GM03348 (cell line): ENCODE data around the gene SPRYD3.
"Not testable (repeated sequence)": the region's sequence is repeated elsewhere in the genome, so short reads cannot be mapped to it uniquely, and the experiment has no call there.

ENCODE experiments used
- DNase-seq: peaks from one replicate; pipeline ENCODE4 v3.0.0; 2012; ENCODE audit warnings: low spot score

The SPRYD3 gene

GRCh38 chr12:53051881-53052412 lies 27.2 kb downstream of the SPRYD3 start:
- no peak for DNase-seq

GRCh38 chr12:53051058-53051880 lies 27.9 kb downstream of the SPRYD3 start:
- DNase-seq = peak; percentile 64

GRCh38 chr12:53050426-53051057 lies 28.6 kb downstream of the SPRYD3 start:
- no peak for DNase-seq

GRCh38 chr12:53049571-53050318 lies 29.4 kb downstream of the SPRYD3 start, which contains the start of gene TNS2:
Gene TNS2 (plus strand): TSS chr12:53050065. CDS start chr12:53050186, 121 bp downstream.
- DNase-seq = peak; percentile 79

- peak; percentile 57 for DNase-seq
Measured at GRCh38 chr12:53048780-53049401, 30.3 kb downstream of the SPRYD3 start.

- no peak for DNase-seq
Measured at GRCh38 chr12:53048033-53048779, 31.0 kb downstream of the SPRYD3 start.

GRCh38 chr12:53047221-53048032 lies 31.8 kb downstream of the SPRYD3 start:
- peak; percentile 93 for DNase-seq

- DNase-seq = no peak
Measured at GRCh38 chr12:53046655-53047220, 32.5 kb downstream of the SPRYD3 start.

GRCh38 chr12:53045696-53046045 lies 33.5 kb downstream of the SPRYD3 start:
- no peak for DNase-seq

- no peak for DNase-seq
Measured at GRCh38 chr12:53044896-53045695, 34.1 kb downstream of the SPRYD3 start.

GRCh38 chr12:53044052-53044581 lies 35.1 kb downstream of the SPRYD3 start:
- no peak for DNase-seq

- no peak for DNase-seq
Measured at GRCh38 chr12:53042607-53043454, 36.4 kb downstream of the SPRYD3 start.

- no peak for DNase-seq
Measured at GRCh38 chr12:53039851-53040250, 39.3 kb downstream of the SPRYD3 start.

GRCh38 chr12:53036802-53037201 lies 42.4 kb downstream of the SPRYD3 start:
- no peak for DNase-seq

- DNase-seq = no peak
Measured at GRCh38 chr12:53034459-53034858, 44.7 kb downstream of the SPRYD3 start.

GRCh38 chr12:53033832-53034231 lies 45.4 kb downstream of the SPRYD3 start:
- not testable (repeated sequence) for DNase-seq

GRCh38 chr12:53031616-53032015 lies 47.6 kb downstream of the SPRYD3 start:
- no peak for DNase-seq

- not testable (repeated sequence) for DNase-seq
Measured at GRCh38 chr12:53027014-53027413, 52.2 kb downstream of the SPRYD3 start.
